IPS-15b (cell line): Measurements from ENCODE around the gene ZFHX3.

ENCODE experiments used
- H3K27me3 ChIP-seq: one replicate; pipeline ENCODE4 v1.6.1; 2013; ENCODE audit warnings: low read length; ENCODE audit not compliant: control insufficient read depth, insufficient read depth
- H3K36me3 ChIP-seq: one replicate; pipeline ENCODE4 v1.6.1; 2013; ENCODE audit warnings: low read length; ENCODE audit not compliant: control insufficient read depth, insufficient read depth
- H3K4me1 ChIP-seq: one replicate; pipeline ENCODE4 v1.6.1; 2013; ENCODE audit warnings: mild to moderate bottlenecking, low read length; ENCODE audit not compliant: control insufficient read depth, insufficient read depth
- H3K4me3 ChIP-seq: one replicate; pipeline ENCODE4 v1.5.1; 2013; ENCODE audit warnings: low read depth, low read length
- H3K9ac ChIP-seq: one replicate; pipeline ENCODE4 v1.6.1; 2013; ENCODE audit warnings: low read depth, mild to moderate bottlenecking, low read length
- H3K9me3 ChIP-seq: one replicate; pipeline ENCODE4 v1.6.1; 2013; ENCODE audit warnings: mild to moderate bottlenecking, low read length; ENCODE audit not compliant: control insufficient read depth, insufficient read depth

The ZFHX3 gene

GRCh38 chr16:73022534-73022933, 25.4 kb downstream of the ZFHX3 start:
- H3K36me3 ChIP-seq, result no peaks in the 10 kb centered on the region
- H3K9ac ChIP-seq, result no peak overlapping the region
- H3K4me1 ChIP-seq, result no peaks in the 10 kb centered on the region
- peaks cover 38% of the 10 kb centered on the region for H3K27me3 ChIP-seq
- H3K4me3 ChIP-seq, result no peak overlapping the region
- H3K9me3 ChIP-seq, result no peaks in the 10 kb centered on the region

- H3K4me1 ChIP-seq, result no peaks in the 10 kb centered on the region
These were observed 25.9 kb downstream of the ZFHX3 start for GRCh38 chr16:73021866-73022495.

GRCh38 chr16:73020409-73020884, 27.5 kb downstream of the ZFHX3 start:
- Histone ChIP-seq H3K4me3 (no peak overlapping the region), H3K9me3 (no peaks in the 10 kb centered on the region), H3K36me3 (no peaks in the 10 kb centered on the region), H3K9ac (no peak overlapping the region), H3K27me3 (peaks cover 24% of the 10 kb centered on the region), H3K4me1 (no peaks in the 10 kb centered on the region)

More at GRCh38 chr16:73021866-73022495, 25.9 kb downstream of the ZFHX3 start:
- no peak overlapping the region for H3K9ac ChIP-seq
- H3K4me3 ChIP-seq, result no peak overlapping the region
- no peaks in the 10 kb centered on the region for H3K9me3 ChIP-seq
- H3K27me3 ChIP-seq, result peaks cover 33% of the 10 kb centered on the region
- no peaks in the 10 kb centered on the region for H3K36me3 ChIP-seq

GRCh38 chr16:73019457-73020362, 28.2 kb downstream of the ZFHX3 start:
- Histone ChIP-seq H3K9me3 (no peaks in the 10 kb centered on the region), H3K4me1 (no peaks in the 10 kb centered on the region), H3K9ac (no peak overlapping the region), H3K36me3 (no peaks in the 10 kb centered on the region), H3K27me3 (peaks cover 18% of the 10 kb centered on the region), H3K4me3 (no peak overlapping the region)

- Histone ChIP-seq H3K4me3 (no peak overlapping the region), H3K9ac (no peak overlapping the region), H3K9me3 (no peaks in the 10 kb centered on the region), H3K27me3 (peaks cover 10% of the 10 kb centered on the region), H3K36me3 (no peaks in the 10 kb centered on the region), H3K4me1 (no peaks in the 10 kb centered on the region)
These were observed 29.0 kb downstream of the ZFHX3 start for GRCh38 chr16:73018821-73019456.

- no peaks in the 10 kb centered on the region for H3K36me3 ChIP-seq
- no peak overlapping the region for H3K9ac ChIP-seq
- peaks cover 2% of the 10 kb centered on the region for H3K27me3 ChIP-seq
- H3K4me3 ChIP-seq, result no peak overlapping the region
- H3K4me1 ChIP-seq, result no peaks in the 10 kb centered on the region
- no peaks in the 10 kb centered on the region for H3K9me3 ChIP-seq
These were observed 30.6 kb downstream of the ZFHX3 start for GRCh38 chr16:73017321-73017720.

GRCh38 chr16:73016488-73016830, 31.5 kb downstream of the ZFHX3 start:
- no peak overlapping the region for H3K9ac ChIP-seq
- no peaks in the 10 kb centered on the region for H3K36me3 ChIP-seq
- H3K4me3 ChIP-seq, result no peak overlapping the region
- H3K27me3 ChIP-seq, result no peaks in the 10 kb centered on the region
- no peaks in the 10 kb centered on the region for H3K9me3 ChIP-seq
- H3K4me1 ChIP-seq, result no peaks in the 10 kb centered on the region

GRCh38 chr16:73015612-73016487, 32.1 kb downstream of the ZFHX3 start:
- Histone ChIP-seq H3K4me1 (no peaks in the 10 kb centered on the region), H3K4me3 (no peak overlapping the region), H3K36me3 (no peaks in the 10 kb centered on the region), H3K27me3 (no peaks in the 10 kb centered on the region), H3K9ac (no peak overlapping the region), H3K9me3 (no peaks in the 10 kb centered on the region)

GRCh38 chr16:73014768-73015167, 33.2 kb downstream of the ZFHX3 start:
- no peaks in the 10 kb centered on the region for H3K36me3 ChIP-seq
- H3K9me3 ChIP-seq, result no peaks in the 10 kb centered on the region
- no peak overlapping the region for H3K9ac ChIP-seq
- no peak overlapping the region for H3K4me3 ChIP-seq
- no peaks in the 10 kb centered on the region for H3K4me1 ChIP-seq
- no peaks in the 10 kb centered on the region for H3K27me3 ChIP-seq

- Histone ChIP-seq H3K9ac (no peak overlapping the region), H3K4me3 (no peak overlapping the region), H3K27me3 (no peaks in the 10 kb centered on the region), H3K9me3 (no peaks in the 10 kb centered on the region), H3K36me3 (no peaks in the 10 kb centered on the region), H3K4me1 (no peaks in the 10 kb centered on the region)
These were observed 34.0 kb downstream of the ZFHX3 start for GRCh38 chr16:73013974-73014373.

GRCh38 chr16:73012341-73012740, 35.6 kb downstream of the ZFHX3 start:
- Histone ChIP-seq H3K4me3 (no peak overlapping the region), H3K9ac (no peak overlapping the region), H3K36me3 (no peaks in the 10 kb centered on the region), H3K9me3 (no peaks in the 10 kb centered on the region), H3K4me1 (no peaks in the 10 kb centered on the region), H3K27me3 (no peaks in the 10 kb centered on the region)
